Stimulated activated CD4-positive, alpha-beta T cell treated with anti-CD3 and anti-CD28 coated beads, TNF-alpha, amount 100 ng/mL, for 1 hour (primary cell): ENCODE data around the gene SLC37A1.

Source experiments
- DNase-seq, 3 donors: peaks; one replicate each; pipeline ENCODE4 v3.0.0-alpha.2; 2020; ENCODE audit warnings: low read depth in 3 of 3, low spot score in 1 of 3

Gene SLC37A1

DNA sequence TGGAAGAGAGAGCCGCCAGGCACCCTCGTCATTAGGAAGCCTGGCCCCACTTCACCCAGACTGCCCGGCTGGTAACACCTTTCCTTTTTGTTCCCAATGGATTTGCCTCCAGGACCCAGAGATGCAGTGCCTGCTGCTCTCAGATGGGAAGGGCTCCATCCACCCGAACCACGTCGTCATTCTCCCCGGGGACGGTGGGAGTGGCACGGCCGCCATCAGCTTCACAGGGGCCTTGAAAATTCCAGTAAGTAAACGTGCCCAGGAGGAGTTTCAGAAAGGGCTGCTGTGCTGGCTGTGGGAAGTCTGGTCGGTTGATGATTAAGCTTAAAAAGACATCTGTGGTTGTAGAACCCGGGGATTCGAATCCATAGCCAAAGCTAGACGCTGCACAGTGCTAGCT lies 45.2 kb downstream of the SLC37A1 start:
- DNase-seq = no peak

DNA sequence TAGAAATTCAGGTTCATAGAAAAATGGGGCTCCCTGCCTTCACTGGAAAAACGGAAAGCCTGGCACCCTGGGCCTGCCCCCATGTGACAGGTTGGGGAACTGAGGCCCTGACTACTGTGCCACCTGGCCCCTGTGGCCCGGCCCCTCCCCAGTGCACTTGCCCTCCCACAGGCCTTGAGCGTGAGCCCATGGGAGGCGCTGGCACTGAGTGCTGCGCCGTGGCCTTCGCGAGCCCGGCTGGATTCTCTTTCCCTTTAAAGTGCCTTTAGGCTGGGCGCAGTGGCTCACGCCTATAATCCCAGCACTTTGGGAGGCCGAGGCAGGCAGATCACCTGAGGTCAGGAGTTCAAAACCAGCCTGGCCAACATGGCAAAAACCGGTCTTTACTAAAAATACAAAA lies 45.7 kb downstream of the SLC37A1 start:
- DNase-seq = no peak

DNA sequence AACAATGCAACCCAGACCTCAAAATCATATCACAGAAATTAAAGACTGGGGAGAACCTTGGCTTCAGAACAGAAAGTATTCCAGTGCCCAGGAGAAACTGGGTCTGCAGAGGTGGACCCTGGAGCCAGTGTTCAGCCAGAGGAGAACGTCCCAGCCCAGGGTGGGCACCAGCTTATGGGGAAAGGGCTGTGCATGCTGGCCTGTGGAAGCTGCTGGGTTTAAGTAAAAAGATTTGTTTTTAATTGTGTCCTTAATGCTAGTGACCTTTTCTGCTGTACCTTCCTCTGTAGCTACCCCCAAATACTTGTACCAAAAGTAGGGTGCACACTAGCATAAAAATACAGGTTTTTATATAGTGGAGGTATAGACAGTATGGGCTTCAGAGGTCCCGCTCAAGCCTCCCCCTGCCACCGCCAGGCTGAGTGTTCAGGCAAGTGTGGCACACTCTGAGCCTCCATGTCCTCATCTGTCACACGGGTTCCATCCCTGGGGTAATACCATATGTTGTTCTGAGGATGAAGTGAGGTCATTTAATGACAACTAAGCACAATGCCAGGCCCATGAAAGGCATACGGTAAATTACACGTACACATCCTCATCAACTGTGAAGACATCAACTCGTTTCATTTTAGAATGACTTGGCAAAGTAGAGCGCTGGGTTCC lies 47.0 kb downstream of the SLC37A1 start:
- DNase-seq = no peak

DNA sequence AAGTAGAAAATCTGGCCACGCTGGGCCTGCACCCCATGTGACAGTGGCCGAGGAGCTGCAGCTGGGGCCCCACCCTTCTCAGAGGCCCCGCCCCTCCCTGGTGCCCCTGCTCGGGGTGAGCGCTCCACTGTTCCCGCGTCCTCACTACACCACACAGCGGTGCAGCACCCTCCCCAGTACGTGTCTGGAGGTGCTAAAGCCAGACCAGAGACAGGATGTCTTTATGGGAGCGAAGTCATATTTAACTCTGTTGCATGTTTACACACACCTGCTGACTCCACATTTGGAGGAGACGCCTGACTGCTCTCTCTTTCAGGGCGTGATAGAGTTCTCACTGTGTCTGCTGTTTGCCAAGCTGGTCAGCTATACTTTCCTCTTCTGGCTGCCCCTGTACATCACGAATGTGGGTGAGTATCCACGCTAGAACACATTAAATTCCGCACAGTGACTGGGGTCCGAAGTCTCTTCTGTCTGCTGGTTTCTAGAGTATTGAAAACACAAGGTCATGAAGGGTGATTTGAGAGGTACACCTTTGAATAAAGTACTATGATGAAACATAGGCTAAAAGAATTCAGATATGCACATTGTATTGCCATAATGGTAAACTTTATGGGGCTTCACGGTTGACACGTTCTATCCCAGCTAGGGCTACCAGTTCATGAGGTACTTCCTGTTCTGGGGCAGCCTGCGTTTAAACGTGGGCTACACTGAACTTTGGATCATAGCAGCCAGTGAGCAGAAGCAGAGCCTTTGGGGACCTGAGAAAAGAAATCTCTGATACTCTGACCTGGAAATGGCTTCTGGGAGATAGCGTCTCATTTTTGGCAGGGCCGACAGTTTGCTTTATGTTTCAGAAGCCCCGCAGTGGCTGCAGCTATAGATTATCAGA lies 48.4 kb downstream of the SLC37A1 start:
- no peak for DNase-seq

DNA sequence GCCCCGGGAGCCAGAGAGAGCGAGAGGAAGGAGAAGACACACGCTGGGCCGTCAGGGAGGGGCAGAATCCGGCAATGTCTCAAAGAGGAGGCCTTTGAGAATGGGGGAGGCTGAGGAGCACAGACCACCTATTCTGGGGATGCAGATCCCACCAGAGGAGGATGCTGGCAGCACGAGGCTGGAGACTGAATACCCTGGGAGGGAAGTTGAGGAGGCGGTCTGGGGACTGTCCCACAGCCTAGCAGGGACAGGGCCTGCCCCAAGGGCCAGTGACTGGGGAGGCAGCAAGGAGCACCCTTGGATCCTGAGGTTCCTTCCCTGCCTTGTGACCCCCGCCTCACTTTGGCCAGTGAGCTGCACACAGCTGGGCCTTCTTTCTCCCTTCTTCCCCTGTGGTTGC lies 49.2 kb downstream of the SLC37A1 start:
- no peak for DNase-seq

DNA sequence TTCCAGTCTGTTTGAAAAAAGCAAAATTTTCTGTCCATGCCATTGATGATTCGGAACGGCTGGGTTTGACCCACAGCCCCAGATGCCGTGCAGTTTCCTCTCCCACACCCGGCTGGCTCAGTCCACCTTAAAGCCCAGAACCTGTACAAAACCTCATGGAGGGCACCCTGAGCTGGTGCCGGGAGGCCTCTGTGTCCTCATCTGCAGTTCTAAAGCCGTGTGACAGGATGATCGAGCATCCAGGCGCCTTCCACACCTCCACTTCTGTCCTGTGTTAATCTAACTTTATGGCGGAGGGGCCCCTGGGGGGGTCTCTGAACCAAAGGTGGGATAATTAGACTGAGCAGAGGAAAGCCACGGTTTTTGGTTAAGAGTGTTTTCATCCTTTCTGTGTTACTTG lies 49.6 kb downstream of the SLC37A1 start:
- no peak for DNase-seq

DNA sequence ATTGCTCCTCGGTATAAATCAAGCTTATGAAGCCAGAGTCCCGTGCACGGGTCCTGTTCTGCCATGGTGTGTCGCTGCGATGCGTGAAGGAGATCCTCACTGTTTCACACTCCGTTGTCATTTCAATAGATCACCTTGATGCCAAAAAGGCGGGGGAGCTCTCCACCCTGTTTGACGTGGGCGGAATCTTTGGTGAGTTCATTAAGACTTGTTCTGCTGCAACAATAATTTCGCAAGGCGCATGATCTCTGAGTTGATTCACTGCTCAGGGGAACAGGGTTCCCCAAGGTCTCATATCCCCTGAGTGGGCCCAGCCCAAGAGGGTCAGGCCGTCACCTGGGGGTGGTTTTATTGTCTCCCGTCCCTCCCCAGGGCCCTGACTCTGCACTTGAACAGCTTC lies 50.0 kb downstream of the SLC37A1 start:
- DNase-seq = no peak

DNA sequence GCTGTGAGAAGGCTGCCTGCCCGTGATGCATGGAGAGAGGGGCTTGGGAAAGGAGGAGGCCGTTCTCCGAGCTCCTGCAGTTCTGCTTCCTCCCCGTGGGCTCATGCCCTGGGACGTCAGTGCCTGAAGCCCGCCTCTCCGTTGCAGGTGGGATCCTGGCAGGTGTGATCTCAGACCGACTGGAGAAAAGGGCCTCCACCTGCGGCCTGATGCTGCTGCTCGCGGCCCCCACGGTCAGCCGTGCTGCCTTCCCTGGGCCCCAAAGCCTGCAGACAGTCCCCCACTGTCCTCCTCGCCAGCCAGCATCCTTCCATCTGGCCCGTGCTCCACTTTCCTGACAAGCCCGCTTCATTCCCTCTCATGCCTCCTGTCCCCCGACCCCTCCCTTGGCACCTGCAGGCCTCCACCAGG lies 50.9 kb downstream of the SLC37A1 start:
- DNase-seq = no peak

DNA sequence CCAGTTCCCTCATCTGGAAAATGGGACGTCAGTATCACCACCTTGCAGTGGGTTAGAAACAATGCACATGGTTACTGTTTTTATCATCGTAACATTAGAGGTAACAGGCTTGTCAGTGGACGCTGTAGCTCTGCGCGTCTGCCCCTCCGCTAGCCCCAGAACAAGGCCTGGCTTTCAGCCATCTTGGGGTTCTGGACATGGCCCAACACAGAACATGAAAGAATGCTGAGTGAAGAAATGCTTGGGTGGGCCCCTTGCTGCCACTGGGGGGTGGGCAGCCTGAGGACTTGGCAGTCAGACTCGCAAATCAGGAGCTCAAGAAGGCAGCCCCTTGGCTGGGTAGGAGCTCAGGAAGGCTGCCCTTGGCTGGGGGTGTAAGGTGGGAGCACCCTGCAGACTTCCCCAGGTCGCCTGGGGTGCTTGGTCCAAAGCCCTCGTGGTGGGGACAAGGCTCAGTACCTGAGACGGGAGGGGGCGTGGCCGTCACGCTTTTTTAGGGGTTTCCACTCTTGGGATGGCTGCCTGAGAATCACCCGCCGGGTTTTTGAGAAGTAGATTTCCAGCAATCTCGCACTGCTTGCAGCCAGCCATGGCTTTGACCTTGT lies 51.7 kb downstream of the SLC37A1 start:
- no peak for DNase-seq

DNA sequence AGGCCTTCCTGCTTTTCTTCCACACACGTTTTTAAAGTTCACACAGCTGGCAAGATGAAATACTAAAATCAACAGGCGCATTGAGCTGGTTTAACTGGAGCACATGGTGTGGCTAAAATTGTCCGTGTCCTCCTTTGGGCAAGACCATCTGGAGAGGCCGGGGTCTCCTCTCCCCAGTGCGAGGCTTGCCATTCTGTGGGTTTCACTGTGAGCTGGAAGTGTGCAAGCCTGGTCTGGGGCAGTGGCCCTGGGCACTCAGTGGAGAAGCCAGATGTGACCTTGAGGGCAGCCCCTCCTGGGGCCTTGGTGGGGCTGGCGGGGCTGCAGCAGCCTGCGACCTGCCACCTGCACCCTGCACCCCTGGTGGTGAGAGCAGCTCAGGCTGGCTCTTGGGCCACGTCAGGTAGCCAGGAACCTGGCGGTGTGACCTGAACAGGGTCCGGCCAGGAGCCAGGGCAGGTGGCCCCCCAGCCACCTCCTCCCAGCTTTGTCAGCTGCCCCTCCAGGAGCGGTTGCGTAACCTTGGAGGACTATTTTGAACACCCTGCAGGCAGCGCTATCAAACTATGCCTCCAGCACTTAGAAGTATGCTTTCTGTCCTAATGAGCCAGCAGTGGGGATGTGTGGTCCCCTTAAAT lies 52.4 kb downstream of the SLC37A1 start:
- DNase-seq = no peak

DNA sequence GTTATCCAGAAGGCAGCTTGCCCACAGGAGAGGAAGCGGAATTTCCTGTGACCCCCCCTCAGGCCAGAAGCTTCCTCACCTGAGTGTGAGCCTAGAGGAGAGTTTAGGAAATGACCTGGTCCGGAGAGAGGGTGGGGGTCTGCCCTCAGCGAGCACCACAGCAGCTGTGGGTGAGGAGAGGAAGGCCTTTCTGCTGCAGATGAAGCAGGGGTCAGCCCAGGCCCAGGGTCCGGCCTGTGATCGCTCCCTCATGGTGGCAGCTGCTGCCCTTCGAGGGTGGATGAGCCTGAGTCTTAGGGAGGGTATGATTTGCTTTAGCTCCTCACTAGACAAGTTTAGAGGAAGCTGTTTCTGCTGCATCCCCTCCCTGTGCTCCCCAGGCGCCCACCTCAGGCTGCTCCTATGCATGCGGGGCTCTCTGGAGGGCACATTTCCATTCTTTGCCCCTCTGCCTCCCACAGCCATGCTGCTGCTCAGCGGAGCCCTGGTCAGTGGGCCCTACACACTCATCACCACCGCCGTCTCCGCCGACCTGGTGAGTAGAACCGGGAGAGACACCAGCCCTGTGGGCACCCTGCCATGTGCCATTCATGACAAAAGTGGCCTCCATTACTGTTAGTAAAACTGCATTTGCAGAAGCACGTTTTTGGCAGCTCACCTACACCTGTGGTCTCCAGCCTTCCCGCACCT lies 53.0 kb downstream of the SLC37A1 start:
- DNase-seq = no peak

DNA sequence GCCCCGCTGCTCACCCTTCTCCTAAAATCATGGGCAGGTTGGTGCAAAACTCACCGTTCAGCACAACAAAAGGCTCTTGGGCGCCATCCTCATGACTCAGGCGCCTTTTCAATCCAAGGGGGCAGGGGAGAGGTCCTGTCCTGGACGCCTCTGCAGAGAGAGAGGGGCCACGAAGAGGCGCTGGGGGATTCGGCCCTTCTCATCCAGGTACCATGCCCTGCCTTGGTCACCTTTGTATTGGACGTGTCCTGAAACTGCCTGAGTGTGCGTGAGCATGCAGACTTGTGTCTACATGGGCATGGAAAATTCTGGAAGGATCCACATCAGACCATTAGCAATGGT lies 53.5 kb downstream of the SLC37A1 start:
- DNase-seq = no peak

DNA sequence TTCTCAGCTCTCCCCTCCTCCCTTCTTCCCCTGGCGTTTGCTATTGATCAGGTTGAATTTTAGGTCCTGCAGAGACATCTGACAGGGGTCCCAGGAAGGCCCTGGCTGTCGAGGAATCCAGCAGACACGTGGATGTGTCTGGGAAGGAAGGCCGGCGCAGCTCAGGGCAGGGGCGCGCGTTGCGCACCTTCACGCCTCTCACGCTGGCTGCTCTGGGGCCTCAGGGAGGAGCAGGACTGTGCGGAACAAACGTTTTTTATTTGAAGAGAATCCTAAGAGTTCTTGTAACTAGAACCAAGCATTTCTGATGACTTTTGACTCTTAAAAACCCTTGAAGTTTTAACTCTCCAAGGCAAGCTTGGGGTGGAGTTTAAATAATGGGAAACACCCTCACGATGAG lies 54.2 kb downstream of the SLC37A1 start:
- no peak for DNase-seq

DNA sequence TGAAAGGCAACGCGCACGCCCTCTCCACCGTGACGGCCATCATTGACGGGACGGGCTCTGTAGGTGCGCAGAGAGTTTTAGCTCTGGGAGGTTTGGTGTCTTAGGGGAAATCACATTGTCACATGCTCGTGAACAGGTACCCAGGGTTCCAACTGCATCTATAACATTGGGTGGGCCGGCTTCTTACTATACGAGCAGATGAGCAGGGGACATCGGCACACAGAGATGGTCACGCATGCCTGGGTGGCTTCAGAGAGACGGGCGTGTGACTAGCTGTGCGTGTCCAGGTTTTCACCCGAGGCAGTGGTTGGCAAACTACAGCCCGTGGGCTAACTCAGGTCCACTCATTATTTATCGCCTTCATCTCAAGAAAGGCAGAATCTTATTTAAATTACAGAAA lies 54.7 kb downstream of the SLC37A1 start:
- no peak for DNase-seq

DNA sequence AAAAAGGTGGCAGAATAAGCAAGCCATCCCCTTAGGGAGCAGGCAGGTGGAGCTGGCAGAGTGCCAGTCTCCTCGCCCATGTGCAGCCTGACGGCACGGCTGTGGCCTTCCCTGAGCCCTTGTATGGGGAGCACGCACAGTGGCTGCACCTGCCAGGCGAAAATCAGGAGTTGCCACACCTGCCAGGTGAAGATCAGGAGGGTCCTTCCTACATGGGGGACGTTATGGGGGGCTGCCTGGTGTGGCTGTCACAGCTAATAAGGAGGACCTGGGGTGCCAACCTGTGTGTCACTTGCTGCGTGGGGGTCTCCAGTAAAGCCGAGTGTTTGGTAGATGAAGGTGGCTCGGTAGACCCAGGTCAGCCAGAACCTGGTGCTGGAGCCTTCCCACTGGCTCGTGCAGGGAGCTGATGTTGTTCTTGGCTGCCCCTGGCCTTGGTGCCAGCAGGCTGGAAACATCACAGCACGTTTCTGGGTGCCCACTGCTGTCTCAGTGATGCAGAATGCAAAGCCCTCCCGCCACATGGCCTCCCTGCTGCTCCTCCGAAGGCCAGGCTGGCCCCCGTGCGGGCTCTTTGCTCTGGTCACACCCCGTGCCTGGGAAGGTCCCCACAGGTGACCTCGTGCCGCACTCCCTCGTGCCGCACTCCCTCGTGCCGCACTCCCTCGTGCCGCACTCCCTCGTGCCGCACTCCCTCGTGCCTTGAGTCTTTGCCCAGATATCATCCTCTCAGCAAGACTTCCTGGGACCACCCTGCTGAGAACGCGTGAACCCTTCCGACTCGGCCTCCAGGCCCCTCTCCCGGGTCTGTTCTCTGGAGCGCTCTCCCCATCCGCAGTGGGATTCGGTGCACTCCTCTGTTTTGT lies 55.4 kb downstream of the SLC37A1 start:
- DNase-seq = no peak

DNA sequence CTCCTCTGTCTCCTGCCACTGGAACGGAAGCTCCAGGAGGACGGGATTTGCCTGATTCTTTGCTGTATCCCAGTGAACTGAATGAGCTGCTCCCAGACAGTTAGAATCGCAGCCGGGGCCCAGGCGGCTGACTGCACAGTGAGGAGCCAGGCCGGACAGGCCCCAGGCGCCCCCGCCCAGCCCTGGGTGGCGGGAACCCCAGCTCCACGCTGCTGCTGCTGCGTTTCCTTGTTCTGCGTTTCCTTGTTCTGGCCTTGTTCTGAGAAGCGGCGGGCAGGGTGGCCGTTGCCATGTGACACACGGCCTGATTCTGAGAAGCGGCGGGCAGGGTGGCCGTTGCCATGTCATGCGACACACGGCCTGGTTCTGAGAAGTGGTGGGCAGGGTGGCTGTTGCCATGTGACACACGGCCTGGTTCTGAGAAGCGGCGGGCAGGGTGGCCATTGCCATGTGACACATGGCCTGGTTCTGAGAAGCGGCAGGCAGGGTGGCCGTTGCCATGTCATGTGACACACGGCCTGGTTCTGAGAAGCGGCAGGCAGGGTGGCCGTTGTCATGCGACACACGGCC lies 56.2 kb downstream of the SLC37A1 start:
- no peak for DNase-seq

DNA sequence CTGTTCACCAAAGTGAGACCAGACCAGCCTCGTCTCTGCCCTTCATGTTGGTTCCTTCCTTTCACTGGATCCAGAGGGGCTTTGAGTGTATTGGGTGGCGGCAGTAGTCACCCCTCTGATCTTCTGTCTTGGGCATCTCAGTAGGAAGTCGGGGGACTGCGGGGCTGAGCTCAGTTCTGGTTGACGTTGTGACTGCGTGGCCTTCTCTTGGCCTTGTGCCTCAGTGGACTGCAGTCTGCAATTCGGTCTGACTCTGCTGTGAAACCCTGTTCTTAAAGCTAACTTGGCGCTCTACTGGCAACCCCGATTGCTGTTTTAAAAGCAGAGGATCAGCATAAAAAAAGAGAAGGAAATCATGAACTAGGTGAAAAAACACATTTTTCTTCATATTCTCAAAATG lies 56.7 kb downstream of the SLC37A1 start:
- no peak for DNase-seq

DNA sequence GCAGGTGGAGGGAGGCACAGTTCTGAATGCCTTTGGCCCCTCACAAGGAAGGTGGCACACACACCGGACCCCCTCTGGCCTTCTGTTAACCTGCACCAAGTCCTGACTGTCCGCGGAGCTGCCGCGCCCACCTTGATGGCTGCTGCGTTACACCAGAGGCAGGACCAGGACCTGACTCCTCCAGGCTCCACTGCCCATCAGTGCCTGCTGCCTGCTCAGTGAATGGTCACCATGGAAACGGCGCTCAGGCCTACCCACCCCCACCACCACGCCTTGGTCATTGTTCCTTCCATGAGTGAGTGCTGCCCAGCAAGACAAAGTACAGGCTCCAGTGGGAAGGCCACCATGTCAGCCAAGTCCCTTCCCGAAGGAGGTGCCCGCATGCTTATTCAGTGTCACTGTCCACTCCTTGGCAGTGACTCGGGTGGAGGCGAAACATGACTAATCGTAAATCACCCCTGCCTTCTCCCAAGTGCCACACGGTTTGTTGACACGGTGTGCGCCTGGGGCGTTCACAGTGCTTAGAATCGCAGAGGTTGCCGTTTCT lies 57.3 kb downstream of the SLC37A1 start:
- DNase-seq = no peak

DNA sequence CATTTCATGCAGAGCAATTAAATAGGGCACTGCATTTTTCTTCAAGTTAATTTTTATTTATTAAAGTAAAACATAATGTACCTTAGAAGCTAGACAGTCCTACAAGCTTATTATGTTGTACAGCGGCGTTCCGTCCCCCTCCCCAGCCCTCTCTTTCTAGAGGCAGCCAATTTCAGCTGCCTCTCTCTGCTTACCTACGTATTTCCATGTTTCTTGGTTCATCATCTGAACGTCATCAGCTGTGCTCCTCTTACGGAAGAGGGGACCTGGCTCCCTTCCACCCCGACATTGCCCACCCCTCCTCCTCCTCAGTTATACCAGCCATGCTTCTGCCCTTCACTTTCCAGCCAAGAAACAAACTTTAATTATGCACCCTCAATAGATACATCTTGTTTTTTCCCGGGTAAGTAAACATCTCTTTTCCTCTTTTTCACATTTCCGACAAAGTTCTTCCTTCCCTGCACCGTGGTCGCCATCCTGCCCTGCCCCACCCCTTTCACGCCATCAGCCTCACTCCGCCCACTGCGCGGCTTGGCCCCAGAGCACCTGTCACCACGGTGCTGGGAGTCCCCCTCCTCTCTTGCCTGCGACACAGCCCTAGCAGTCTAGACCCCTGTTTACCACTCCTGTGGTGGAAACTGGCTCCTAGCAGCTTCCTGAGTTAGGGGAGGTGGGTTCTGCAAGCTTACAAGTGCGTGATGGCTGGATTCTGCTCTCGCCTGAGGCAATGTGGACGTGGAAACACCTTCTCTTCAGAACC lies 57.9 kb downstream of the SLC37A1 start:
- DNase-seq = no peak
